ENCODE data around the gene PRDM4.

DNA sequence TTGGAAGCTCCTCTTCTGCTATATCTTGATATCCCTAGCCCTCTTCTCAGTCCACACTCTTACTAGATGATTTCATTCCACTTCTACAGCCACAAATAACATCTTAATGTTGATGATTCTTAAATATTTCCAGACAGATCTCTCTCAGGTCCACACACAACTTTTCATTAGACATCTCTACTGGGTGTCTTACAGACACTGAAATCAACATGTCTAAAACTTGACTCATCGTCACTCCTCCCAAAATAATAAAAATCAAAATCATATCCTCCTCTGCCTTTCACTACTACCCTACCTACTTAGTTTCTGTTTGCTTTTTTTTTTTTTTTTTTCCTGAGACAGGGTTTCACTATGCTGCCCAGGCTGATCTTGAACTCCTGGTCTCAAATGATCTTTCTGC is 11.9 kb downstream of the PRDM4 start:
- TF ChIP-seq, protein P1, sequence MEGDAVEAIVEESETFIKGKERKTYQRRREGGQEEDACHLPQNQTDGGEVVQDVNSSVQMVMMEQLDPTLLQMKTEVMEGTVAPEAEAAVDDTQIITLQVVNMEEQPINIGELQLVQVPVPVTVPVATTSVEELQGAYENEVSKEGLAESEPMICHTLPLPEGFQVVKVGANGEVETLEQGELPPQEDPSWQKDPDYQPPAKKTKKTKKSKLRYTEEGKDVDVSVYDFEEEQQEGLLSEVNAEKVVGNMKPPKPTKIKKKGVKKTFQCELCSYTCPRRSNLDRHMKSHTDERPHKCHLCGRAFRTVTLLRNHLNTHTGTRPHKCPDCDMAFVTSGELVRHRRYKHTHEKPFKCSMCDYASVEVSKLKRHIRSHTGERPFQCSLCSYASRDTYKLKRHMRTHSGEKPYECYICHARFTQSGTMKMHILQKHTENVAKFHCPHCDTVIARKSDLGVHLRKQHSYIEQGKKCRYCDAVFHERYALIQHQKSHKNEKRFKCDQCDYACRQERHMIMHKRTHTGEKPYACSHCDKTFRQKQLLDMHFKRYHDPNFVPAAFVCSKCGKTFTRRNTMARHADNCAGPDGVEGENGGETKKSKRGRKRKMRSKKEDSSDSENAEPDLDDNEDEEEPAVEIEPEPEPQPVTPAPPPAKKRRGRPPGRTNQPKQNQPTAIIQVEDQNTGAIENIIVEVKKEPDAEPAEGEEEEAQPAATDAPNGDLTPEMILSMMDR (conservative IDR thresholded peaks at IDR 0.05 in 1 of 2, IDR thresholded peaks at IDR 0.05 in 1 of 2; ENCODE audit: low read depth in 1 of 2, low read length in 2 of 2), result no peak
- TF ChIP-seq EZH2 (IDR thresholded peaks at IDR 0.05; ENCODE audit: low read length, missing control alignments), result no peak

Data from fibroblast of lung (primary cell).